NCI-H774 (cell line): ENCODE data around the gene U2SURP.
"Not testable (repeated sequence)": the region's sequence is repeated elsewhere in the genome, so short reads cannot be mapped to it uniquely, and the experiment has no call there.

Source experiments
- DNase-seq: peaks from one replicate; lab custom pipeline; 2025; lab: John Stamatoyannopoulos, UW

Gene U2SURP

DNA sequence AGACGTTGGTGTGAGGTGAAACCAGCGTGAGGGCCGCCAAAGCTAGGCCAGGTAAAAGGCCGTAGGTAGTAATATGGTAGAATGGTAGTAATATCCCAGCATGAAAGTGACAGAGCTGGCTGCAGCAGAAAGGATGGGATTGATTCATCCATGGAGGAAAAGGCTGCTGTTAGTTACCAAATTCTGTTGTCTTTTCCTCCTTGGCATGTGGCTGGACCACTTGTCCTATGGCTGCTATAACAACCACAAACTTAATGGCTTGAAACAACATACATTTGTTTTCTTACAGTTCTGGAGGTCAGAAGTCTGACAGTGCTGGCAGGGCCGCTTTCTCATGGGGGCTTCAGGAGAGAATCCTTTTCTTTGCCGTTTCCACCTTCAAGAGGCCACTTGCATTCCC lies 70.4 kb downstream of the U2SURP start:
- no peak for DNase-seq

DNA sequence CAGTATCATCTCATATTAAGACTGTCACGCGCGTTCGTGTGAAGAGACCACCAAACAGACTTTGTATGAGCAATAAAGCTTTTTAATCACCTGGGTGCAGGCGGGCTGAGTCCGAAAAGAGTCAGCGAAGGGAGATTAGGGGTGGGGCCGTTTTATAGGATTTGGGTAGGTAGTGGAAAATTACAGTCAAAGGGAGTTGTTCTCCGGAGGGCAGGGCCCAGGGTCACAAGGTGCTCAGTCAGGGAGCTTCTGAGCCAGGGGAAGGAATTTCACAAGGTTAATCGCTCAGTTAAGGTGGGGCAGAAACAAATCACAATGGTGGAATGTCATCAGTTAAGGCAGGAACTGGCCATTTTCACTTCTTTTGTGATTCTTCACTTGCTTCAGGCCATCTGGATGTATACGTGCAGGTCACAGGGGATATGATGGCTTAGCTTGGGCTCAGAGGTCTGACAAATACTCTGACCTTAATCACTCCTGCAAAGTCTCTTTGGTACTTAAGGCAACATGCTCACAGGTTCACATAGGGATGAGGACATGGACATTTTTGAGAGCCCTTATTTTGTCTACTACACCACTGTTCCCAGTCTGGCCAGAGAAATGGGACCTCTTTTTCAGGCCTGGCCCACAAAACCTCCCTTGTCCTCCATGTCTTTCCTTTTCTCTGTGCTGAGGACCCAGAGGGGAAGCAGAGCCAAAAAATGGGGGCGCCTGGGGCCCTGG lies 71.1 kb downstream of the U2SURP start:
- not testable (repeated sequence) for DNase-seq

DNA sequence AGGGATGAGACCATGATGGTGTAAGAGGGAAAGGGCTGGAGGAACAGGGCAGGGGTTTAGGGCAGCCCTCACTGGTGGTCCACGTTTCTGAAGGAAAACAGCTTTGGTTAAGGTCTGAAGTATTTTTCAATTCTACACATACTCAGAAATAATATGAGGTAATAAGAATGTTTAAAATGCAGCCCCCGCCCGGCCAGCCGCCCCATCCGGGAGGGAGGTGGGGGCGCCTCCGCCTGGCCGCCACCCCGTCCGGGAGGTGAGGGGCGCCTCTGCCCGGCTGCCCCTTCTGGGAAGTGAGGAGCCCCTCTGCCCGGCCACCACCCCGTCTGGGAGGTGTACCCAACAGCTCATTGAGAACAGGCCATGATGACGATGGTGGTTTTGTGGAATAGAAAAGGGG lies 72.2 kb downstream of the U2SURP start:
- DNase-seq = not testable (repeated sequence)

DNA sequence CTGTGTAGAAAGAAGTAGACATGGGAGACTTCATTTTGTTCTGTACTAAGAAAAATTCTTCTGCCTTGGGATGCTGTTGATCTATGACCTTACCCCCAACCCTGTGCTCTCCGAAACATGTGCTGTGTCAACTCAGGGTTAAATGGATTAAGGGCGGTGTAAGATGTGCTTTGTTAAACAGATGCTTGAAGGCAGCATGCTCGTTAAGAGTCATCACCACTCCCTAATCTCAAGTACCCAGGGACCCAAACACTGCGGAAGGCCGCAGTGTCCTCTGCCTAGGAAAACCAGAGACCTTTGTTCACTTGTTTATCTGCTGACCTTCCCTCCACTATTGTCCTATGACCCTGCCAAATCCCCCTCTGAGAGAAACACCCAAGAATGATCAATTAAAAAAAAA lies 72.6 kb downstream of the U2SURP start:
- DNase-seq = not testable (repeated sequence)

DNA sequence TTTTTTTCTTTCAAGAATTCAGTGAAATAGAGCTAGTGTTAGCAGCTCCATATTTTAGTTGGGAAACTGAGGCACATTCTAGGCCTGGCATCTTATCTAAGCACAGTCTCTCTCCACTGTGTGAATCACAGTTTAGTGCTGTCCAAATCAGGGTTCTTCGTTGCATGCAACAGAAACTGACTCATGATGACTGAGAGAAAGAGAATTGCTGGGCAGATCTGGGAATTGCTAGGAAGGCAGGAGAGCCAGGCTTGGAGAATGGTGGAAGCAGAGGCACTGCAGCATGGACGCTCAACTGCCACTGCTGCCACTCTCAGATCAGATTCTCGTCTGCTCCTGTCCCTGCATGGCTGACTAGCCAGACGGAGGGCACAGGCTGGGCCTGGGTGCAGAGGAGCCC lies 77.5 kb downstream of the U2SURP start:
- no peak for DNase-seq

DNA sequence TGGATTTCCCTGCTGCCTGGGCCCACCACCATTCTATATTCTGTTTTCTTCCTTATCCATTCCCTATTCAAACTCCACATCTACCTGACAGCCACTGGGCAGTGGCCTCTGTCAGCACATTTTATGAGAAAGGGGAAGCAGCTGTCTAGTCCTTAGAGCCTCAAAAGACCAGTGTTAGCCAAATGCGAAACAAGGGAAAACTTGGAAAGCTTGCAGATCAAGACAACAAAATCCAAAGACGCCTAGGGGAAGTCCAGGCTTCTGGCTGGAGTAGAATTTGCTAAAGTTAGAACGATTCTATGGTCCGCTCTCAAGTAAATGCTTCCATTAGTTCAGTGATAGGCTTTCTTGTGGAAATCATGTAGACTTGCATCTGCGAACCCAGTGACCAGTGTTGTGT lies 78.8 kb downstream of the U2SURP start:
- DNase-seq = no peak

DNA sequence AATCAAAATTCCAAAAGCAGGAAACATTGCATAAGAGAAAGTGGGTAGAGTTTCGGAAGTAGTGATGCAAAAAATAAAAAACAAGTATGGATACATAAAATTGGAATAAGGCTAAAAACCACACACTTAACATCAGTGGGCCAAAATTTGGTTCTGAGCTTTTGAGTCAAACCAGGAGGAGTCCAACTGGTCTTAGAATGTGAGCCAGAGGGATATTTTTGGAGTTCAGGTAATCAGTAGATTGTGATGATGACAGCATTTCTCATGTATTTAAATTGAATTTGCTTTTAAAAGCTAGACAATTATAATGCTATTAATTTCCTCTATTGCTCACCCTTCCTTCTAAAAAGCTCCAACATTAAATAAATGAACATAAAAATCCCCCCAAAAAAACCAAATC lies 80.0 kb downstream of the U2SURP start:
- no peak for DNase-seq

DNA sequence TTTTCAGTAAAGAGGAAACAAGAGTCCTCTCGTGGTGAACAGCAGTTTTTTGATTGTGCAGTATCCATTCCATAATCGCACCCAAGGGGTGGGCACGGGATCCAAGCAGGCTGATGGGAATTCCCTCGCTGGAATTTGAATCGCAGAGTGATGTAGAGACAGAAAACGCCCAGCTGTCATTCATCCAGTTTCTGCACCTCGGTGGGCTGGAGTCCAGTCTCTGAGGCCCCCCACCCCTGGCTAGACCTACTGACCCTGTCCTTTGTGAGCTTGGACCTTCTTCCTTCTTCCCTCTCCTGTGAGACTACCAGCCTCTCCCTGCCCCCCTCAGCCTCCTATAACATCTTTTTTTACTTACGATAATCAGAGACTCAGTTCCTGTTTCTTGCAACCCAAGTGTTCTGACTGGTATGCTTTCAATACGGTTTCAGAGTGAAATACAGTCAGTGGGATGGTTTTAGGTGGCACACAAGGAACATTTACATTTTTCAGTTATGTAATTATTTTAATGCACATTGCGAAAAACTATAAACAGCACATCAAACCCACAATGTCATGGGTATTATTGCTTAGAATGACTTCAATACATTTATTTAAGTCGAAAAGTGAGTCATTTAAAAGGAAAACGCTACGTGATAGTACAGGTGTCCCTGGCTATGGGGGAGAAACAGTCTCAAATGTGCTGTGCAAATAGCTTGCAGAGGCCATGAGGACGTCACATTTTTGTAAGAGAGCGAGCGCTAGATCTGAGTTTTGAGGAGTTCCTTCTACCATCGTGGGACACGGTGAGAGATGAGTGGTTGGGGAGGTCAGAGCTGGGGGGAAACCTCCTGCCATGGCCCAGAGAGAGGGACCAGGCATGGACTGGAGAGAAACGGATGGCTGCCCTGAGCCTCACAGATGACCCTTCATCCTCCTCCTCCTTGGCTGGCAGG lies 80.7 kb downstream of the U2SURP start:
- no peak for DNase-seq

DNA sequence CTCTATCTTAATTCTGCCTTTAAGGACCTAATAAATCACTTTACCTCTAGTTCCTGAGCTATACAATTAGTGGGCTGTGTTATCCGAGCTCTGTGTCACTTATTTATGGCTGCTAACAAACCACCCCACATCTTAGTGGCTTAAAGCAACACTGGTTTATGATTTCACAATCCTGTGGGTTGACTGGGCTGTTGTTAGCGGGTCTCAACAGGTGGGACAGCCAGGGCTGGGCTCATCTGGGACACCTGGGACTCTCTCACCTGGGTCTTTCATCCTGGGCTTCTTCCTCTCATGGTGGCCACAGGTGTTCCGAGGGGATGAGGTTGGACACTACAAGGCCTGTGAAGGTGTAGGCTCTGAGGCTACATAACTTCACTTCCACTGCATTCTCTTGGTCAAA lies 82.4 kb downstream of the U2SURP start:
- no peak for DNase-seq

DNA sequence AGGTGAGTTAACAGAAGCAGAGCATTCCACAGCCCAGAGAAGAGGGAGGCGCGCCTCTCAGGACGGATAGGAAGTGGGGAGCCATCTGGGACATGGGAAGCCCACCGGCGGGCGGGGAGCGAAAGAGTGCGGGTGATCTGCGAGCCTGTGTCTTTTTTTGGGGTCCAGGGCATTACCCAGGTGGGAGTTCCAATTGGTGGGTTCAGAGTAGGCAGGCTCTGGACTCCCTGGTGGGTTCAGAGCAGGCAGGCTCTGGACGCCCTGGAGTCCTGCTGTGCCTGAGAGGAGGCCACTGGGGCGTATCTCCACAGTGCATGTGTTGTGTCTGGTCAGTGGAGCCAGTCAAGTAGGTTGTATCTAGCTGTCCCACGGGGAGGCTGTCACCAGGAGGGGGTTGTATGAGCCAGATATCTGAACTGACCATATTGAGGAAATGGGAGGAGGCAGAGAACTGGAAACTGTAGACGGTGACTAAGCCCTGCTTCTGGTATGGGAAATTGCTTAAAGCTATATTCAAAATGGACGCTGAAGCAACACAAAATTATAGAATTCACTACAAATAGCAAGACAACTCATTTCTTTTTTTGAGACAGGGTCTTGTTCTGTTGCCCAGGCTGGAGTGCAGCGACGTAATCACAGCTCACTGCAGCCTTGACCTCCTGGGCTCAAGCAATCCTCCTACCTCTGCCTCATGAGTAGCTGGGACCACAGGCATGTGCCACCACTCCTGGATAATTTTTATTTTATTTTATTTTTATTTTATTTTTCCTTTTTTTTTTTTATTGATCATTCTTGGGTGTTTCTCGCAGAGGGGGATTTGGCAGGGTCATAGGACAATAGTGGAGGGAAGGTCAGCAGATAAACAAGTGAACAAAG lies 83.7 kb downstream of the U2SURP start:
- no peak for DNase-seq

DNA sequence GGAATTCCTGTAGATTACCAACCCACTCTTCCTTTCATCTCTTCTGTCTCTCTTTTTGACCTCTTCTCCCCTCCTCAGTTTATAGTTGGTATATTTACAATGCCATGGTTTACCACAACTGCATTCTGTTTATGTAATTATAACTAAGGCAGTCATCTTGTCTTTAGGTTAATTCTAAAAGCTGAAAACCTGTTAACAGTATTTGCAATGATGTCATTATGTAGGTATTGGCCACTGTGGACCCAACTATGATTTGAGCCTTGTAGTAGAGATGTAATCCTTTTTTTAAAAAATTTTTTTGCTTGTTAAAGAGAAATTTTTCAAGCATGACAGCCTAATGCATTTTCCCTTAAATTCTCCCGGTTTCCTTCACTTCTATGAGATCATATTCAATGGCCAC lies 87.5 kb downstream of the U2SURP start:
- no peak for DNase-seq

DNA sequence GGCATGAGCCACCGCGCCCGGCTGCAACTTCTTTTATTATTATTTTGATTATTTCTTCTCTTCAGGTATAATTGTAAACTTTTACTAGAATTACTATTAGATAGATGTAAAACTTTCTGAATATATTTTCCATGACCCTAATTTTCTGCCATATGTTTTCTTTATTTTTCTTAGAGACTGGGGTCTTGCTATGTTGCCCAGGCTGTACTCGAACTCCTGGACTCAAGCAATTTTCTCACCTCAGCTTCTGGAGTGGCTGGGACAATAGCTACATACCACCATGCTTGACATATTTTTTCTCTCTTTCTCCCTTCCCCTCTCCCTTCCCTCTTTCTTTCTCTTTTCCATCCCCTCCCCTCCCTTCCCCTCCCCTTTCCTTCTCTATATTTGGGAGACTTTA lies 88.6 kb downstream of the U2SURP start:
- no peak for DNase-seq

DNA sequence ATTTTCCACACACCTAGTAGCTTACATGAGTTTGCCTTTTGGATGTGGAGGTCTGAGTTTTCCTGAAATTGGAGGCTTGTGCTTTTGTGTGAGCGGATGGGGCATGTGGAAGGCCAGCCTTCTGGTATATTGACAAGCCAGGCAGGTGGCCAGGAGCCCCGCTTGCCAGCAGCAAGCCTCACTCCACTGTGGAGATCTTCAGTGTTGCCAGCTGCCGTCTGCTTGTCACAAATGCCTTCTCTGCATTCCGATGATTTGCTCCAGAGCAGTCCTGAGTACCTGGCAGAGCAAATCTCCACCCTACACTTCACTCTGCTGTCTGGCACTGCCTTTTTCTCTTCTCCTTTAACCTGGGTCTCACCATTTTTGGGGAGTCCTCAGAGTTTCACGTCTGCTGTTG lies 89.1 kb downstream of the U2SURP start:
- no peak for DNase-seq

DNA sequence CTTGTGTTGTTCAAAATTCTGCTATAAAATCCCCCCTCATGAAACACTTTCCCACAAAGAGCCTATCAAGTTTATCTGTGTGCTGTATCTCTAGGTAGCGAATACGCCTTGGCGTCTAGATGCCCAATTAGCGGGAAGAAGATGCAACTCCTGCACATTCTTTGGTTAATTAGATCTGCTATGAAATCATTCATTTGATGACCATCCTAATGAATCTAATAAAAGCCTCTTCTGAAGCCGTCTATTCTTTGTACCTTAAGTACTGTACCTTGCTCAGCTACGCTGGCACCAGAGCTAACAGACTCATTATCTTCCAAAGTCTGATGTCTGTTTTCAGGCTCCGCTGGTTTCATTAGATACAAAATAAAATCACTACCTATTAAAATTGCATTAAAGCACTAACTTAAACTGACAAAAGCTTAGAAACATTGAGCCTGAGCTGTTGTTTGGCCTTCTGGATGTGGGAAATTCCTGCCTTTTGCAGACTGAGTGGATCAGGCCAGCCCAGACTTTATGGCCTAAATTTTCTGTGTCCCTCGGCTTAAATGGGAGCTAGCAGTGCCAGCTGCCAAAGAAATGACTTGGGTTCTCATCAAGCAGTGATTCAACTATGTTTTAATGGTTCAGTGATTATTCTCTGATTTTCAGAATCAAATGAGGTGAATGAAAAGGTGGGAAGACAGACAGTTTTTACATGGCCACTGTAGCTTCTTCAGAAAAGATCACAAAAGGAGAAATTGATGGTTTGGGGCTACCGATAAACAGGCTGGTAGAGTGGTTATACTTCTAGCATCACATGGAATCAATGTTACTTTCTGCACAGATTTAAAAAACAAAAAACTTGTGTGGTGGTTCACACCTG lies 89.8 kb downstream of the U2SURP start:
- DNase-seq = no peak

DNA sequence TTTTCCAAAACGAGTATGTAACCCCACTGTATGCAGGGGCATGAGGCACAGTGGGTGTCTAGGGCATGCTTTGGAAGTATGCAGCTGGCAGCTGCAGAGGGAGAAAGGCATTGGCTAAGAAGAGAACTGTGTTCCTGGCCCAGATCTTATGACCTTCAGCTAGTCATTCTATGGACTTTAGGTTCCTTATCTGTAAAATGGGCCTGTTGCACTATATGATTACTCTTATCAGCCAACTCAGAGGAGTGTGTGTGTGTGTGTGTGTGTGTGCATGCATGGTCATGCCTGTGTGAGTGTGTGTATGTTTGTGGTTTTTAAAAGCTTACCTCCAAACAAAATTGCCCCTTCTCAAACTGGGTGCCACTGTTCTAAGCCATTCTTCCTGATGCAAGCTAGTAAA lies 90.8 kb downstream of the U2SURP start:
- no peak for DNase-seq

DNA sequence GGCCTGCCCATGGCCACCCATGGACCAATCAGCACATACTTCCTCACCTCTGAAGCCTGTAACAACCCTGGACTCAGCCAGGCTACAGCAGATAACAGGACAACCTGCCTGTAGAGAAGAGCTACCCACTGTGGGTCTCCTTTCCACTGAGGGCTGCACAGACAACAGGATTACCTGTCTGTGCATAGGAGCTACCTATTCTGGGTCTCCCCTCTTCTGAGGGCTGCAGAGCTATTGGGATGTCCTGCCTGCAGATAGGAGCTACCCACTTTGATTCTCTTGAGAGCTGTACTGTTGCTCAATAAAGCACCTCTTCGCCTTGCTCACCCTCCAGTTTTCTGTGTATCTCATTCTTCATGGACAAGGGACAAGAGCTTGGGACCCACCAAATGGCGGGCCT lies 94.4 kb downstream of the U2SURP start:
- DNase-seq = no peak

DNA sequence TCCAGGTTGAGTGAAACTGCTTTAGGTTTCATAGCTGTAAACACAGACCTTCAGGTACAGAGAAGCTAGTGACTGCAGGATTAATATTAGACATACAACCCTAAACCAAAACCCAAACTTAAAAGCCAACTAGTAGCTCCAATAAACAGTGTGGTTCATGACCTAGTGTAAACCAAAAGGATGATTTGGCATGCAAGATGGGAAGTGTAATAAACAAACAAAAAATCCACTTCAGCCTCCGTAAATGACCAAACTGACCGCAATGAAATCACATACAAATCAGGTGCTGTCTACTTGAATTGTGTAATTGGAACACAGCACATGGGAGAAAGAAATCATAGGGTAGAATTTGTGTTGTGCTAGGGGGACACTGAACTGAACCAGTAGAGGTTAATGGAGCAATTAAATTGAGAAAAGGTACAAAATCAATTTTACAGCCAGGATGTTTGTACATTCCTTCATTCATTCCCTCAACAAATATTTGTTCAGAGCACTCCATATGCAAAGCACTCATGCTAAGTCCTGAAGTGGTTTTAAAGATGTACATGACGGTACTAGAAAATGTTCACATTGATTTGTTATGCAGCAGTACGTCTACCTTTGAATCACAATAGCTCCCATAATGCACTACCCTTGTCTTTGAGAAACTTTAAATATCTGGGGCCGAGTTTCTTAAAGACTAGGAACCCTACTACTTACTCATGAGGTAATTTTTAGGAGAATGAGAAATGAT lies 96.8 kb downstream of the U2SURP start:
- peak; percentile 65 for DNase-seq

DNA sequence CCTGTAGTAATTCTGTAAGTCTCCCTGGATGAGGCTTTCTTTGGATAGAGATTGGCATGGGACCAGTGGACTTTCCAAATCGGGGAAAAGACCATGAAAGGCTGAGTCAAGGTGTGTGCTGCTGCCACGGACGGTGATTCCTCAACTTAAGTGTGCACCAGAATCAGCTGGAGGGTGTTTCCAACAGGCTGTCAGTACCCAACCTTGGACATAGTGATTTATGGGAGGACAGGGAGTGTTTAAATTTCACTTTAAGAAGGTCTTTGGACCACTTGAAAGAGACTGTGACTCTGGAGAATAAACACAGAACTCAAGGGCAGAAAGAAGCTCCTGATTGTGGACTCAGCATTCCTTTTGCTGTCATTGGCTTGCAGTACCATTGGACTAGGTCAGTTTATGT lies 97.8 kb downstream of the U2SURP start:
- DNase-seq = no peak

DNA sequence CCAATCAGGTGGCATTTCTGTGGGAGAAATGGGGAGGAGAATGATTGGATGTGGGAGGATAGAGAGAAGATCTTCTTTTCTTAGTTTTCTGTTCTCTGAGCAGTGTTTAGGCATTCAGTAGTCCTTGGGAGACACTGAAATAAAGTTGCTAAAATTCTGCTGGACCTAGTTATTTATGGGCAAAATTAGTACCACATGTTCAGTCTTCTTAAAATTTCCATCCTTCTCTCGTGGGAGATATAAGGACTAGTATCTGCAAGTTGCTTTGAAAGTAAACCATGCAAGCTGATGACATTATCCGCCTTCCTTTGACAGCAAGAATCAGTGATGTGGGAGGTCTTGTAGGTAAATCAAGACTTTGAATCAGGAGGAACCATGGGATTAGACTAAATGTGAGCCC lies 98.3 kb downstream of the U2SURP start:
- no peak for DNase-seq

DNA sequence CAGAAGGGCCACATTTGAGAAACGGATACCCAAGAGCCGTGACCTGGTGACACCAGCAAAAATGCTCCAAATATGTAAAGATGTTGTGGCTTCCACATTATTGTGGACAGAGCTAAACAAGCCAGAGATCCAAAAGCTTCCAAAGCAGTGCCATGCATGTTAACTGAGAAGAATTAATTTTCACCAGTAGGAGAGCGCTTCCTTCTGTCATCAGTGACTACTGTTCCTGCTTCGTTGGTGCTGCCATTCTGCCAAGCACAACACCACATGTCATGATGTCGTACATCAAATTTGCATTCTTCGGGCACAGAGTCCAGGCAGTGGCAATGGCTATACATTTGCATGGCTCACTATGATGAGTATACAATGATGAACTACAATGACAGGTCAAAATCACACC lies 99.1 kb downstream of the U2SURP start:
- no peak for DNase-seq
